ENCODE data around the gene RBM39.
"Not testable (repeated sequence)": the region's sequence is repeated elsewhere in the genome, so short reads cannot be mapped to it uniquely, and the experiment has no call there.

The RBM39 gene

DNA sequence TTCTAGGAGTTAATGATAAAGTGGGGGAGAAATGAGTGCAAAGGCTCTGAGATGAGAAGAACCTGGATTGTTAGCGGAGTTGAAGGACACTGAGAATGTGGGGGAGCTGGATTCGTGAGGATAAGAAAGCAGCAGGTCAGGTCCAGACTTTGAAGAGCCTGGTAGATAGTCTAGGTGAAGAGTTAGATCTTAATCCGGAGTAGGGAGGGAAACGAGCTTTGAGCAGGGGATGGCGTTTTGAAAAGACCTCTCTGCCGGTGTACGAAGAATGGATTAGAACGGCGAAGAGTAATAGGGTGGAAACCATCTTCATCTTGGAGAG lies 29.3 kb upstream of the RBM39 start:
- no peaks in the 10 kb centered on the region for H3K9me3 ChIP-seq (ENCODE audit: control insufficient read depth, insufficient read depth, low read length)
- peaks cover 20% of the 10 kb centered on the region for H3K4me1 ChIP-seq (ENCODE audit: control insufficient read depth, insufficient read depth, low read length)
- peaks cover 4% of the 10 kb centered on the region for H3K36me3 ChIP-seq (ENCODE audit: control insufficient read depth, insufficient read depth, low read length)
- H3K9ac ChIP-seq (ENCODE audit: low read depth, low read length), result no peak overlapping the region
- H3K4me3 ChIP-seq (ENCODE audit: low read depth, low read length), result peak overlapping the region; percentile 67
- peaks cover 10% of the 10 kb centered on the region for H3K27me3 ChIP-seq (ENCODE audit: control insufficient read depth, insufficient read depth, low read length)

DNA sequence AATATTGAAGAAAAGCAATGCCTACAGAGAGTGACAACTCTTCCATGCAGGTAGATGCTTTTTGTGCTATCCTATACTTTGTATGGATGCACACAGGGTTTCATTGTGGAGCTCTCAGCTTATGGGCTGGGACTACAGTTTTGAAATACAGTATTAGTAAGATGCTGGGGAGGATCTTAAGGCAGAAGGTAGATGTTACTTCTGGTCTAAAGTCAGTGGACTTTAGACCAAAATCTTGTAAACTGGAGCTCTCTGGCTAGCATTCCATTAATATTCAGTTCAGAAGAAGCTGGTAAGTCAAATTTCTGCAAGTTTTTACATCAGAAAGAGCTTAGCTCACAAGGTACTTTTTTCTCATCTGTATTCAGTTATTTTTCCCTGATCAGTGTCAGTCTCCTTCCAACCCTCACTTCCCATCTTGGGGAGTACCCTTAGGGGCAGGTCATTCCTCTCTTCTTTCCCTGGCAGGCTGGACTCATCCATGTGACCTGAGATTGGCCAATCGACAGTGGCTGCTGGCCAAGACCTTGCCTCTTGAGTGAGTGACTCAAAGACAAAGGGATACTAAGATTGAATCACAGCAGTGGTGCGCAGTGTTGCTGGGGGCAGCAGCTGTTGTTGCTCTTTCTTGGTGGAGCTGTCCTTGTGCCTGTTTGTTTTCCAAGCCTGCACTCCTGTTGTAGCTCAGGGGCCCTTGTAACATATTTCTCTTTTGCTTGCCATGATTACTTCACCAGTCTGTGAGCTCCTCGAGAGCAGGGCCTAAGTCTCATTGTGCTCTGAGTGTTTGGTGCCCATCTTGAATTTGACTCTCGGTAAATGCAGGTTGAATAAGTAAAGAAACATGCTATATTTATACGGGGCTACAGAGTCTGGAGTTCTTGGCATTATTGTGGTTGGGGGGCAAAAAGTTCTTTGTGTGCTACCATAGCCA lies 26.9 kb upstream of the RBM39 start:
- peaks cover 20% of the 10 kb centered on the region for H3K4me1 ChIP-seq (ENCODE audit: control insufficient read depth, insufficient read depth, low read length)
- H3K9ac ChIP-seq (ENCODE audit: low read depth, low read length), result no peak overlapping the region
- no peaks in the 10 kb centered on the region for H3K36me3 ChIP-seq (ENCODE audit: control insufficient read depth, insufficient read depth, low read length)
- H3K4me3 ChIP-seq (ENCODE audit: low read depth, low read length), result no peak overlapping the region
- peaks cover 10% of the 10 kb centered on the region for H3K27me3 ChIP-seq (ENCODE audit: control insufficient read depth, insufficient read depth, low read length)
- H3K9me3 ChIP-seq (ENCODE audit: control insufficient read depth, insufficient read depth, low read length), result no peaks in the 10 kb centered on the region

DNA sequence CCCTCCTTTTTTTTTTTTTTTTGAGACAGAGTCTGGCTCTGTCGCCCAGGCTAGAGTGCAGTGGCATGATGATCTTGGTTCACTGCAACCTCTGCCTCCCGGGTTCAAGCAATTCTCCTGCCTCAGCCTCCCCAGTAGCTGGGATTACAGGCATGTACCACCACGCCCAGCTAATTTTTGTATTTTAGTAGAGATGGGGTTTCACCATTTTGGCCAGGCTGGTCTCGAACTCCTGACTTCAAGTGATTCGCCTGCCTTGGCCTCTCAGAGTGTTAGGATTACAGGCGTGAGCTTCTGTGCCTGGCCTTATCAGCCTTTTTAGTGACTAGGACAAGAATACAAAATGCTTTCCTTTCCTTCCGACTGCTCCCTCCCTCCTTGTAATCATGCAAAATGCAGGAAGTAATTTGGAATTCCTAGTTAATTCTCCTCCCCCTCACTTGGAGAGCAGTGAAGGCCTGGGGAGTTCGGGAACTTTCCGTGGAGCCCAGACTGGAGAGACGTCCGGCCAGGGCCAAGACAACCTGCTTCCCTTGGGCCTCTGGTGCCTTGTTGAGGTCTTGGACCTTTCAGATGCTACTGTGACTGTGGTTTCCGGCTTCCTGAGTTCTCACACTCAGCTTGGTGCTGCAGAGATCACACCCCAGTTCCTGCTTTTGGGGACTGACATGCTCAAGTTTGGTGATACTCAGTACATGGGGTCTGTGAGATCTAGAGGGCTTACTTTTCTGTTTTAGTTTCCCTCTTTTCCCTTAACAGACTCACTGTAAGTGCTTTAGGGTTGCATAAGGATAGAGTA lies 25.8 kb upstream of the RBM39 start:
- Histone ChIP-seq H3K9ac (ENCODE audit: low read depth, low read length) (peak overlapping the region; percentile 4), H3K36me3 (ENCODE audit: control insufficient read depth, insufficient read depth, low read length) (no peaks in the 10 kb centered on the region), H3K4me3 (ENCODE audit: low read depth, low read length) (no peak overlapping the region), H3K4me1 (ENCODE audit: control insufficient read depth, insufficient read depth, low read length) (peaks cover 16% of the 10 kb centered on the region), H3K27me3 (ENCODE audit: control insufficient read depth, insufficient read depth, low read length) (peaks cover 10% of the 10 kb centered on the region), H3K9me3 (ENCODE audit: control insufficient read depth, insufficient read depth, low read length) (no peaks in the 10 kb centered on the region)

DNA sequence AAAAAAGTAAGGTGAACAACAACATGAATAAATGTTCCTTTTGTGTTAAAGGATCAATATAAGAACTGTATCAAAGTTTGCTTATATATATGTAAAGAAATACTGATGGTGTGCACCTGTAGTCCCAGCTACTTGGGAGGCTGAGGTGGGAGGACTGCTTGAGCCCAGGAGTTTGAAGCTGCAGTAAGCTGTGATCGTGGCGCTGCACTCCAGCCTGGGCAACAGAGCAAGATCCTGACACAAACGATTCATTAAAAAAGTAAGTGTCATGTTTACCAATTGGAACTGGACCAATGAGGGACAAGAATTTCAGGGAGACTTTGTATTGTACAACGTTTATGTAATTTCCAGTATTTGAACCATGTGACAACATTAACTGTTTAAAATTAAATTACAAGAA lies 24.8 kb upstream of the RBM39 start:
- Histone ChIP-seq H3K4me3 (ENCODE audit: low read depth, low read length) (no peak overlapping the region), H3K4me1 (ENCODE audit: control insufficient read depth, insufficient read depth, low read length) (peaks cover 15% of the 10 kb centered on the region), H3K27me3 (ENCODE audit: control insufficient read depth, insufficient read depth, low read length) (peaks cover 10% of the 10 kb centered on the region), H3K9me3 (ENCODE audit: control insufficient read depth, insufficient read depth, low read length) (no peaks in the 10 kb centered on the region), H3K36me3 (ENCODE audit: control insufficient read depth, insufficient read depth, low read length) (no peaks in the 10 kb centered on the region), H3K9ac (ENCODE audit: low read depth, low read length) (no peak overlapping the region)

DNA sequence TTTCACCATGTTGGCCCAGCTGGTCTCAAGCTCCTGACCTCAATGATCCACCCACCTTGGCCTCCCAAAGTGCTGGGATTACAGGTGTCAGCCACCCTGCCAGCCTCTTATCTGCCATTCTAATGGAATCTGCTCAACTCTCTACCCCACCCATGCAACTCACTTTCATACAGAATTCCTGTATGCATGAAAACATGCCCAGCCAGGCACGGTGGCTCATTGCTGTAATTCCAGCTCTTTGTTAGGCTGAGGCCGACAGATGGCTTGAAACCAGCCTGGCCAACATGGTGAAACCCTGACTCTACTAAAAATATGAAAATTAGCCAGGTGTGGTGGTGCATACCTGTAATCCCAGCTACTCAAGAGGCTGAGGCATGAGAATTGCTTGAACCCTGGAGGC lies 22.9 kb upstream of the RBM39 start:
- not testable (repeated sequence) for H3K36me3 ChIP-seq (ENCODE audit: control insufficient read depth, insufficient read depth, low read length); H3K4me3 ChIP-seq (ENCODE audit: low read depth, low read length); H3K9me3 ChIP-seq (ENCODE audit: control insufficient read depth, insufficient read depth, low read length); H3K27me3 ChIP-seq (ENCODE audit: control insufficient read depth, insufficient read depth, low read length); H3K9ac ChIP-seq (ENCODE audit: low read depth, low read length)
- peaks cover 15% of the 10 kb centered on the region for H3K4me1 ChIP-seq (ENCODE audit: control insufficient read depth, insufficient read depth, low read length)

DNA sequence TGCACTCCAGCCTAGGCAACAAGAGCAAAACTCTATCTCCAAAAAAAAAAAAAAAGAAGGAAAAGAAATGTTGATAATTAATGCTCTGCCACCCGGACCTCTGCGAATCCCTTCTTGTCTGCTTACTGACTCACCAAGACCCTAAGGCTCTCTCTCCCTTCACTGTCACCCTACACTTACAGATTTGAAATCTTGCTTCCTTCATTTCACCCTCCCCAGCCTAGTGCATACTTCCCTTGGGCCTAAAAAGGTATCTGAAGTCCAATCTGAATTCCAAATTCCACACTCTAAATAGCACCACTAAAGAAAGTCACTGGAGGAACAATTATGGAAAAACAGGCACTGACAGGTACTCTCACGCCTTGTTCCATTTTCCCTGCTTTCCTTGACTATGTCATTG lies 20.4 kb upstream of the RBM39 start:
- Histone ChIP-seq H3K4me3 (ENCODE audit: low read depth, low read length) (no peak overlapping the region), H3K9me3 (ENCODE audit: control insufficient read depth, insufficient read depth, low read length) (no peaks in the 10 kb centered on the region), H3K27me3 (ENCODE audit: control insufficient read depth, insufficient read depth, low read length) (no peaks in the 10 kb centered on the region), H3K4me1 (ENCODE audit: control insufficient read depth, insufficient read depth, low read length) (no peaks in the 10 kb centered on the region), H3K9ac (ENCODE audit: low read depth, low read length) (no peak overlapping the region), H3K36me3 (ENCODE audit: control insufficient read depth, insufficient read depth, low read length) (no peaks in the 10 kb centered on the region)

DNA sequence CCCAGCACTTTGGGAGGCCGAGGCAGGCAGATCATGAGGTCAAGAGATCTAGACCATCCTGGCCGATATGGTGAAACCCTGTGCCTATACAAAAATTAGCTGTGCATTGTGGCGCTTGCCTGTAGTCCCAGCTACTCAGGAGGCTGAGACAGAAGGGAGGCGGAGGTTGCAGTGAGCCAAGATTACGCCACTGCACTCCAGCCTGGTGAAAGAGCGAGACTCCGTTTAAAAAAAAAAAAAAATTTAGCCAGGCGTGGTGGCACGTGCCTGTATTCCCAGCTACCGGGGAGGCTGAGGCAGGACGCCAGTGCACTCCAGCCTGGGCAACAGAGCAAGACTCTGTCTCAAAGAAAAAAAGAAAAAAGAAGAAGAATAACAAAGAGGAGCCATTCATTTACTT lies 19.5 kb upstream of the RBM39 start:
- H3K27me3 ChIP-seq (ENCODE audit: control insufficient read depth, insufficient read depth, low read length); H3K4me3 ChIP-seq (ENCODE audit: low read depth, low read length); H3K4me1 ChIP-seq (ENCODE audit: control insufficient read depth, insufficient read depth, low read length); H3K36me3 ChIP-seq (ENCODE audit: control insufficient read depth, insufficient read depth, low read length); H3K9me3 ChIP-seq (ENCODE audit: control insufficient read depth, insufficient read depth, low read length); H3K9ac ChIP-seq (ENCODE audit: low read depth, low read length): not testable (repeated sequence)

DNA sequence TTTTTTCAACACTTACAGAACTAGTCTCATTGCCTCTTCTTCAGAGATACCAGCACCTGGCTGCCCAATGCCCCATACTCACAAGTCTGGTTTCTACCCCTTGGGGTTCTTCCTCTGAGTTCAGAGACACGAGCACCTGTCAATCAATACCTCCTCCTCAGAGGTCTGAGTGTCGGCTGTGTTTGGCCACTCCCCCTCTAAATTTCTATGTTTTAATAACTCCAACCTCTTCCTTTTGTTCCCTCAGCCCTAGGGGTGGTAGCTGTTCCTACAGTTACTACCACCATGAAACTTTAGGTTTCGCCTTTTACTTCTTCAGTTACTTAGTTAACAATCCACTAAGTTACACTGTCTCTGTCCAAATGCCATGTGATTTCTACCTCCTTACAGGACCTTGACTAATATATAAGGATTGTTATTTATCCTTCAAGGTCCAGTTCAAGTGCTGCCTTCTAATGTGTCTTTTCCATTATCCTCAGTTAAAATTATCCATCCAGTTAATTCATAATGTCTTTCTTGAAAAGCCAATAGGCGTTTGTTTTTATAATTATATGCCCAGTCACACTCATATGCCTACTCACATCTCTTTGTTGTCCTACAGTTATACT lies 15.1 kb upstream of the RBM39 start:
- Histone ChIP-seq H3K9me3 (ENCODE audit: control insufficient read depth, insufficient read depth, low read length) (no peaks in the 10 kb centered on the region), H3K36me3 (ENCODE audit: control insufficient read depth, insufficient read depth, low read length) (no peaks in the 10 kb centered on the region), H3K9ac (ENCODE audit: low read depth, low read length) (no peak overlapping the region), H3K4me3 (ENCODE audit: low read depth, low read length) (no peak overlapping the region), H3K4me1 (ENCODE audit: control insufficient read depth, insufficient read depth, low read length) (no peaks in the 10 kb centered on the region), H3K27me3 (ENCODE audit: control insufficient read depth, insufficient read depth, low read length) (no peaks in the 10 kb centered on the region)

DNA sequence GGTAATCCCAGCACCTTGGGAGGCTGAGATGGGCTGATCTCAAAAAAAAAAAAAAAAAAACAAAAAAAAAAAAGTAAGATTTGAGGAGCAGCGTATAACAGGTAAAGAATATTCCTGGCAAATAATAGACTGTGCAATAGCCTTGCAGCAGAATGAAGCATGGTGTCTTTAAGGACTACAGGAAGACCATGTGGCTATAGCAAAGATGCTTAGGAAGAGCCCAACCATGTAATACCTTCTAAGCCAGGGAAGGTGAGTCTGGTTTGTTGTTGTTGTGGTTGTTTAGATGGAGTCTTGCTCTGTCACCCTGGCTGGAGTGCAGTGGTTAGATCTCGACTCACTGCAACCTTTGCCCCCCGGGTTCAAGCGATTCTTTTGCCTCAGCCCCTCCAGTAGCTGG lies 14.3 kb upstream of the RBM39 start:
- H3K9ac ChIP-seq (ENCODE audit: low read depth, low read length), result no peak overlapping the region
- H3K27me3 ChIP-seq (ENCODE audit: control insufficient read depth, insufficient read depth, low read length), result no peaks in the 10 kb centered on the region
- H3K4me3 ChIP-seq (ENCODE audit: low read depth, low read length), result no peak overlapping the region
- H3K4me1 ChIP-seq (ENCODE audit: control insufficient read depth, insufficient read depth, low read length), result no peaks in the 10 kb centered on the region
- no peaks in the 10 kb centered on the region for H3K9me3 ChIP-seq (ENCODE audit: control insufficient read depth, insufficient read depth, low read length)
- H3K36me3 ChIP-seq (ENCODE audit: control insufficient read depth, insufficient read depth, low read length), result no peaks in the 10 kb centered on the region

DNA sequence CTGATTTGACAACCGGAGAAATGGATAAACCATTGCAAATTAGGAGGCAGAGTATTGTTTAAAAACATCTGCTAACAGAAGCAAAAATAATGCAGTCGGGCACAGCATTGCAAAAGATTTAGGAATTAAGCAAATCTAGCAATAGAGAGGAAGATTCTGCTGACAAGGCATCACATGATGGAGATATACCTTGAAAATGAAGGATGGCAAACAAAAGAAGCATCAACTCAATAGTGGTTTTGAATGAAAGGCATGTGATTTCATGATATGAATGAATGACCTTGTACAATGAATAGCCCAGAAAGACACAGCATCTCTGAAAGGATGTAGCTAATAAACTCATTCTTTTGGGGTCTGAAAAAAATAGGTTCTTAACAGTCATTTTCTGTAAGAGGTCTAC lies 8.6 kb upstream of the RBM39 start:
- no peaks in the 10 kb centered on the region for H3K27me3 ChIP-seq (ENCODE audit: control insufficient read depth, insufficient read depth, low read length)
- H3K36me3 ChIP-seq (ENCODE audit: control insufficient read depth, insufficient read depth, low read length), result no peaks in the 10 kb centered on the region
- H3K9ac ChIP-seq (ENCODE audit: low read depth, low read length), result no peak overlapping the region
- no peaks in the 10 kb centered on the region for H3K4me1 ChIP-seq (ENCODE audit: control insufficient read depth, insufficient read depth, low read length)
- no peak overlapping the region for H3K4me3 ChIP-seq (ENCODE audit: low read depth, low read length)
- H3K9me3 ChIP-seq (ENCODE audit: control insufficient read depth, insufficient read depth, low read length), result no peaks in the 10 kb centered on the region

DNA sequence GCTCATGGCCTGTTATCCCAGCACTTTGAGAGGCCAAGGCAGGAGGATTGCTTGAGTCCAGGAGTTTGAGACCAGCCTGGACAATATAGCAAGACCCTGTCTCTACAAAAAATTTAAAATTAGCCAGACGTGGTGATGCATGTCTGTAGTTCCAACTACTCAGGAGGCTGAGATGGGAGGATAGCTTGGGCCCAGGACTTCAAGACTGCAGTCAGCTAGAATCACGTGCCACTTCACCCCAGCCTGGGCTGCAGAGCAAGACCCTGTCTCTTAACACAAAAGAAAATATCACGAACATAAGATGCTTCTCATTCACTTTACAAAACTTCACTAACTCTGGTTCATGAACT lies 2.4 kb upstream of the RBM39 start:
- H3K9me3 ChIP-seq (ENCODE audit: control insufficient read depth, insufficient read depth, low read length); H3K27me3 ChIP-seq (ENCODE audit: control insufficient read depth, insufficient read depth, low read length); H3K9ac ChIP-seq (ENCODE audit: low read depth, low read length); H3K4me1 ChIP-seq (ENCODE audit: control insufficient read depth, insufficient read depth, low read length); H3K4me3 ChIP-seq (ENCODE audit: low read depth, low read length): not testable (repeated sequence)
- H3K36me3 ChIP-seq (ENCODE audit: control insufficient read depth, insufficient read depth, low read length), result peaks cover 12% of the 10 kb centered on the region
